ENCODE data around the gene MAP2K3. TPM values are rescaled to one million over a fixed set of nuclear protein-coding genes. Genes with fewer than 3 reads are reported as not detected.

MAP2K3 gene
- polyA plus RNA-seq, 4 donors = 48.5 to 98.2 (median 73.7) TPM

GRCh38 chr17:21354796-21355385, 70.4 kb downstream of the MAP2K3 start:
- Histone ChIP-seq H3K36me3 (ENCODE audit: control insufficient read depth in 3 of 3, insufficient read depth in 2 of 3, low read depth in 1 of 3, low read length in 3 of 3) (no peaks in the 10 kb centered on the region), H3K4me3 (ENCODE audit: low read depth in 1 of 3, low read length in 3 of 3) (no peak overlapping the region), H3K27me3 (ENCODE audit: control insufficient read depth in 3 of 3, insufficient read depth in 3 of 3, low read length in 3 of 3) (no peaks in the 10 kb centered on the region), H3K4me1 (ENCODE audit: control insufficient read depth in 3 of 3, insufficient read depth in 2 of 3, low read depth in 1 of 3, low read length in 2 of 3) (peaks cover 0 to 20% (median 0%) of the 10 kb centered on the region in 3 donors), H3K27ac (ENCODE audit: low read depth in 1 of 3, low read length in 2 of 3) (no peak overlapping the region), H3K9me3 (ENCODE audit: control insufficient read depth in 2 of 2, insufficient read depth in 1 of 2, low read depth in 1 of 2, low read length in 1 of 2) (no peaks in the 10 kb centered on the region)
- DNase-seq (no peak), FAIRE-seq (no peak)
- WGBS, 3 donors = 90 to 93% (median 91%) methylated on average over 13 of the region's 13 CpGs

- no peaks in the 10 kb centered on the region for H3K27me3 ChIP-seq (ENCODE audit: control insufficient read depth in 3 of 3, insufficient read depth in 3 of 3, low read length in 3 of 3)
- no peaks in the 10 kb centered on the region for H3K36me3 ChIP-seq (ENCODE audit: control insufficient read depth in 3 of 3, insufficient read depth in 2 of 3, low read depth in 1 of 3, low read length in 3 of 3)
- H3K9me3 ChIP-seq (ENCODE audit: control insufficient read depth in 2 of 2, insufficient read depth in 1 of 2, low read depth in 1 of 2, low read length in 1 of 2) = no peaks in the 10 kb centered on the region
- FAIRE-seq (no peak), DNase-seq (no peak)
- no peak overlapping the region for H3K4me3 ChIP-seq (ENCODE audit: low read depth in 1 of 3, low read length in 3 of 3)
- WGBS, 3 donors = 79 to 88% (median 83%) methylated on average over 12 of the region's 12 CpGs
- no peak overlapping the region for H3K27ac ChIP-seq (ENCODE audit: low read depth in 1 of 3, low read length in 2 of 3)
- peaks cover 0 to 20% (median 0%) of the 10 kb centered on the region in 3 donors for H3K4me1 ChIP-seq (ENCODE audit: control insufficient read depth in 3 of 3, insufficient read depth in 2 of 3, low read depth in 1 of 3, low read length in 2 of 3)
Observed at GRCh38 chr17:21355586-21355985, 71.1 kb downstream of the MAP2K3 start.

GRCh38 chr17:21356537-21357127, 72.1 kb downstream of the MAP2K3 start:
- Histone ChIP-seq H3K9me3 (ENCODE audit: control insufficient read depth in 2 of 2, insufficient read depth in 1 of 2, low read depth in 1 of 2, low read length in 1 of 2) (no peaks in the 10 kb centered on the region), H3K36me3 (ENCODE audit: control insufficient read depth in 3 of 3, insufficient read depth in 2 of 3, low read depth in 1 of 3, low read length in 3 of 3) (no peaks in the 10 kb centered on the region), H3K4me3 (ENCODE audit: low read depth in 1 of 3, low read length in 3 of 3) (no peak overlapping the region), H3K4me1 (ENCODE audit: control insufficient read depth in 3 of 3, insufficient read depth in 2 of 3, low read depth in 1 of 3, low read length in 2 of 3) (peaks cover 0 to 20% (median 0%) of the 10 kb centered on the region in 3 donors), H3K27me3 (ENCODE audit: control insufficient read depth in 3 of 3, insufficient read depth in 3 of 3, low read length in 3 of 3) (no peaks in the 10 kb centered on the region), H3K27ac (ENCODE audit: low read depth in 1 of 3, low read length in 2 of 3) (no peak overlapping the region)
- WGBS, 3 donors = 95 to 100% (median 97%) methylated on average over 2 of the region's 2 CpGs
- FAIRE-seq = no peak
- no peak for DNase-seq

- FAIRE-seq (no peak), DNase-seq (no peak)
- no peaks in the 10 kb centered on the region for H3K36me3 ChIP-seq (ENCODE audit: control insufficient read depth in 3 of 3, insufficient read depth in 2 of 3, low read depth in 1 of 3, low read length in 3 of 3)
- H3K27me3 ChIP-seq (ENCODE audit: control insufficient read depth in 3 of 3, insufficient read depth in 3 of 3, low read length in 3 of 3) = no peaks in the 10 kb centered on the region
- 66 to 84% (median 74%) methylated on average over 5 of the region's 5 CpGs for WGBS, 3 donors
- H3K4me1 ChIP-seq (ENCODE audit: control insufficient read depth in 3 of 3, insufficient read depth in 2 of 3, low read depth in 1 of 3, low read length in 2 of 3) = peaks cover 0 to 20% (median 0%) of the 10 kb centered on the region in 3 donors
- no peak overlapping the region for H3K27ac ChIP-seq (ENCODE audit: low read depth in 1 of 3, low read length in 2 of 3)
- no peaks in the 10 kb centered on the region for H3K9me3 ChIP-seq (ENCODE audit: control insufficient read depth in 2 of 2, insufficient read depth in 1 of 2, low read depth in 1 of 2, low read length in 1 of 2)
- no peak overlapping the region for H3K4me3 ChIP-seq (ENCODE audit: low read depth in 1 of 3, low read length in 3 of 3)
Observed at GRCh38 chr17:21357281-21357680, 72.8 kb downstream of the MAP2K3 start.

GRCh38 chr17:21357696-21358656, 73.5 kb downstream of the MAP2K3 start:
- no peaks in the 10 kb centered on the region for H3K27me3 ChIP-seq (ENCODE audit: control insufficient read depth in 3 of 3, insufficient read depth in 3 of 3, low read length in 3 of 3)
- H3K27ac ChIP-seq (ENCODE audit: low read depth in 1 of 3, low read length in 2 of 3) = peak overlapping the region in 1 of 3 donors; percentile 10
- H3K36me3 ChIP-seq (ENCODE audit: control insufficient read depth in 3 of 3, insufficient read depth in 2 of 3, low read depth in 1 of 3, low read length in 3 of 3) = no peaks in the 10 kb centered on the region
- WGBS, 3 donors = 56 to 66% (median 61%) methylated on average over 9 to 10 of the region's 10 CpGs
- DNase-seq (peak in 1 of 2 donors; percentile 67), FAIRE-seq (no peak)
- no peak overlapping the region for H3K4me3 ChIP-seq (ENCODE audit: low read depth in 1 of 3, low read length in 3 of 3)
- peaks cover 0 to 20% (median 0%) of the 10 kb centered on the region in 3 donors for H3K4me1 ChIP-seq (ENCODE audit: control insufficient read depth in 3 of 3, insufficient read depth in 2 of 3, low read depth in 1 of 3, low read length in 2 of 3)
- H3K9me3 ChIP-seq (ENCODE audit: control insufficient read depth in 2 of 2, insufficient read depth in 1 of 2, low read depth in 1 of 2, low read length in 1 of 2) = no peaks in the 10 kb centered on the region

GRCh38 chr17:21358682-21359482, 74.4 kb downstream of the MAP2K3 start:
- DNase-seq (peak; percentile 70 to 81), FAIRE-seq (no peak)
- WGBS, 3 donors = 20 to 53% (median 41%) methylated on average over 12 of the region's 12 CpGs
- Histone ChIP-seq H3K36me3 (ENCODE audit: control insufficient read depth in 3 of 3, insufficient read depth in 2 of 3, low read depth in 1 of 3, low read length in 3 of 3) (no peaks in the 10 kb centered on the region), H3K4me3 (ENCODE audit: low read depth in 1 of 3, low read length in 3 of 3) (no peak overlapping the region), H3K27ac (ENCODE audit: low read depth in 1 of 3, low read length in 2 of 3) (peak overlapping the region in 1 of 3 donors; percentile 69), H3K4me1 (ENCODE audit: control insufficient read depth in 3 of 3, insufficient read depth in 2 of 3, low read depth in 1 of 3, low read length in 2 of 3) (peaks cover 0 to 20% (median 0%) of the 10 kb centered on the region in 3 donors), H3K9me3 (ENCODE audit: control insufficient read depth in 2 of 2, insufficient read depth in 1 of 2, low read depth in 1 of 2, low read length in 1 of 2) (no peaks in the 10 kb centered on the region), H3K27me3 (ENCODE audit: control insufficient read depth in 3 of 3, insufficient read depth in 3 of 3, low read length in 3 of 3) (no peaks in the 10 kb centered on the region)

- H3K36me3 ChIP-seq (ENCODE audit: control insufficient read depth in 3 of 3, insufficient read depth in 2 of 3, low read depth in 1 of 3, low read length in 3 of 3) = no peaks in the 10 kb centered on the region
- FAIRE-seq = no peak
- no peaks in the 10 kb centered on the region for H3K9me3 ChIP-seq (ENCODE audit: control insufficient read depth in 2 of 2, insufficient read depth in 1 of 2, low read depth in 1 of 2, low read length in 1 of 2)
- H3K27ac ChIP-seq (ENCODE audit: low read depth in 1 of 3, low read length in 2 of 3) = peak overlapping the region in 1 of 3 donors; percentile 32
- no peak overlapping the region for H3K4me3 ChIP-seq (ENCODE audit: low read depth in 1 of 3, low read length in 3 of 3)
- WGBS, 3 donors = 73 to 85% (median 75%) methylated on average over 9 of the region's 9 CpGs
- H3K4me1 ChIP-seq (ENCODE audit: control insufficient read depth in 3 of 3, insufficient read depth in 2 of 3, low read depth in 1 of 3, low read length in 2 of 3) = peaks cover 0 to 20% (median 0%) of the 10 kb centered on the region in 3 donors
- no peaks in the 10 kb centered on the region for H3K27me3 ChIP-seq (ENCODE audit: control insufficient read depth in 3 of 3, insufficient read depth in 3 of 3, low read length in 3 of 3)
- DNase-seq = no peak
Observed at GRCh38 chr17:21359483-21359840, 75.0 kb downstream of the MAP2K3 start.

- Histone ChIP-seq H3K9me3 (ENCODE audit: control insufficient read depth in 2 of 2, insufficient read depth in 1 of 2, low read depth in 1 of 2, low read length in 1 of 2) (no peaks in the 10 kb centered on the region), H3K27me3 (ENCODE audit: control insufficient read depth in 3 of 3, insufficient read depth in 3 of 3, low read length in 3 of 3) (no peaks in the 10 kb centered on the region), H3K36me3 (ENCODE audit: control insufficient read depth in 3 of 3, insufficient read depth in 2 of 3, low read depth in 1 of 3, low read length in 3 of 3) (no peaks in the 10 kb centered on the region), H3K4me1 (ENCODE audit: control insufficient read depth in 3 of 3, insufficient read depth in 2 of 3, low read depth in 1 of 3, low read length in 2 of 3) (peaks cover 0 to 20% (median 0%) of the 10 kb centered on the region in 3 donors), H3K4me3 (ENCODE audit: low read depth in 1 of 3, low read length in 3 of 3) (no peak overlapping the region), H3K27ac (ENCODE audit: low read depth in 1 of 3, low read length in 2 of 3) (no peak overlapping the region)
- no peak for FAIRE-seq
- DNase-seq = no peak
- WGBS, 3 donors = 65 to 87% (median 77%) methylated on average over 7 of the region's 7 CpGs
Observed at GRCh38 chr17:21360048-21360447, 75.5 kb downstream of the MAP2K3 start.

Measured in small intestine (tissue), 7 donors.